HepG2 (cell line): ENCODE data around the gene DLG1.

Source experiments
- CTCF ChIP-seq: sonication (generic); formaldehyde crosslinking; IDR thresholded peaks from 2 replicates; pipeline ENCODE4 v1.5.0; 2020; ENCODE audit warnings: mild to moderate bottlenecking, missing genetic modification reagents, moderate library complexity
- EEA1 ChIP-seq: sonication (generic); formaldehyde crosslinking; IDR thresholded peaks from 2 replicates; pipeline ENCODE4 v1.5.1; 2020; ENCODE audit warnings: mild to moderate bottlenecking, missing genetic modification reagents, borderline replicate concordance
- RAD51 ChIP-seq: fragments of 450-650 bp; IDR thresholded peaks from 2 replicates; pipeline ENCODE4 v1.6.1; 2016; ENCODE audit warnings: borderline replicate concordance
- SP4 ChIP-seq: sonication (generic); formaldehyde crosslinking; IDR thresholded peaks from 2 replicates; pipeline ENCODE4 v1.8.1; 2023; ENCODE audit warnings: mild to moderate bottlenecking, missing genetic modification reagents
- TAF1 ChIP-seq: sonication (generic); formaldehyde crosslinking; IDR thresholded peaks from 2 replicates; pipeline ENCODE4 v1.4.0; 2020; ENCODE audit warnings: missing genetic modification reagents
- THAP9 ChIP-seq: sonication (generic); formaldehyde crosslinking; IDR thresholded peaks from 2 replicates; pipeline ENCODE4; 2020; ENCODE audit warnings: missing genetic modification reagents, mild to moderate bottlenecking, borderline replicate concordance
- U2AF1 ChIP-seq: fragments of 200-400 bp; formaldehyde crosslinking; optimal IDR thresholded peaks from 2 replicates; pipeline ENCODE3; 2017; ENCODE audit warnings: mild to moderate bottlenecking, low read depth, low read length
- TF ChIP-seq, protein P1 (sequence below): sonication (generic); formaldehyde crosslinking; IDR thresholded peaks from 2 replicates; pipeline ENCODE4 v1.5.0; 2020; ENCODE audit warnings: missing genetic modification reagents
- TF ChIP-seq, protein P2 (sequence below): sonication (generic); formaldehyde crosslinking; IDR thresholded peaks from 2 replicates; pipeline ENCODE4 v1.4.0; 2020; ENCODE audit warnings: missing genetic modification reagents, borderline replicate concordance

DNA sequence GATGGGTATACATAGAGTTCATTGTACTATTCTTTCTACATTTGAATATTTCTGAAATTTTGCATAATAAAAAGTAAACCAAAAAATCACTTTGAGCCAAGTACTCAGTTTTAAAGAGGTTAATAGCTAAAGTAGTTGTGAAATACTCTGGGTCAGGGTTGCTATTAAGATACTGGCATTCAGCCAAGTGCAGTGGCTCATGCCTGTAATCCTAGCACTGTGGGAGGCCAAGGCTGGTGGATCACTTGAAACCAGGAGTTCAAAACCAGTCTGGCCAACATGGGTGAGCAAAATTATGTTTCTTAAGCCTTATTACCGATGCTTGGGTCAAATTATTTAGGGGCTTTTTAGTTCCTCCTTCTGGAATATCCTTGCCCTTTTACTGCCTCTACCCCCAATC lies 146.8 kb downstream of the DLG1 start:
- TF ChIP-seq THAP9 (CRISPR knock-in tag): no peak
- no peak for TF ChIP-seq CTCF (CRISPR knock-in tag)
- TF ChIP-seq, protein P1, sequence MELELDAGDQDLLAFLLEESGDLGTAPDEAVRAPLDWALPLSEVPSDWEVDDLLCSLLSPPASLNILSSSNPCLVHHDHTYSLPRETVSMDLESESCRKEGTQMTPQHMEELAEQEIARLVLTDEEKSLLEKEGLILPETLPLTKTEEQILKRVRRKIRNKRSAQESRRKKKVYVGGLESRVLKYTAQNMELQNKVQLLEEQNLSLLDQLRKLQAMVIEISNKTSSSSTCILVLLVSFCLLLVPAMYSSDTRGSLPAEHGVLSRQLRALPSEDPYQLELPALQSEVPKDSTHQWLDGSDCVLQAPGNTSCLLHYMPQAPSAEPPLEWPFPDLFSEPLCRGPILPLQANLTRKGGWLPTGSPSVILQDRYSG (CRISPR knock-in tag): no peak
- TF ChIP-seq, protein P2, sequence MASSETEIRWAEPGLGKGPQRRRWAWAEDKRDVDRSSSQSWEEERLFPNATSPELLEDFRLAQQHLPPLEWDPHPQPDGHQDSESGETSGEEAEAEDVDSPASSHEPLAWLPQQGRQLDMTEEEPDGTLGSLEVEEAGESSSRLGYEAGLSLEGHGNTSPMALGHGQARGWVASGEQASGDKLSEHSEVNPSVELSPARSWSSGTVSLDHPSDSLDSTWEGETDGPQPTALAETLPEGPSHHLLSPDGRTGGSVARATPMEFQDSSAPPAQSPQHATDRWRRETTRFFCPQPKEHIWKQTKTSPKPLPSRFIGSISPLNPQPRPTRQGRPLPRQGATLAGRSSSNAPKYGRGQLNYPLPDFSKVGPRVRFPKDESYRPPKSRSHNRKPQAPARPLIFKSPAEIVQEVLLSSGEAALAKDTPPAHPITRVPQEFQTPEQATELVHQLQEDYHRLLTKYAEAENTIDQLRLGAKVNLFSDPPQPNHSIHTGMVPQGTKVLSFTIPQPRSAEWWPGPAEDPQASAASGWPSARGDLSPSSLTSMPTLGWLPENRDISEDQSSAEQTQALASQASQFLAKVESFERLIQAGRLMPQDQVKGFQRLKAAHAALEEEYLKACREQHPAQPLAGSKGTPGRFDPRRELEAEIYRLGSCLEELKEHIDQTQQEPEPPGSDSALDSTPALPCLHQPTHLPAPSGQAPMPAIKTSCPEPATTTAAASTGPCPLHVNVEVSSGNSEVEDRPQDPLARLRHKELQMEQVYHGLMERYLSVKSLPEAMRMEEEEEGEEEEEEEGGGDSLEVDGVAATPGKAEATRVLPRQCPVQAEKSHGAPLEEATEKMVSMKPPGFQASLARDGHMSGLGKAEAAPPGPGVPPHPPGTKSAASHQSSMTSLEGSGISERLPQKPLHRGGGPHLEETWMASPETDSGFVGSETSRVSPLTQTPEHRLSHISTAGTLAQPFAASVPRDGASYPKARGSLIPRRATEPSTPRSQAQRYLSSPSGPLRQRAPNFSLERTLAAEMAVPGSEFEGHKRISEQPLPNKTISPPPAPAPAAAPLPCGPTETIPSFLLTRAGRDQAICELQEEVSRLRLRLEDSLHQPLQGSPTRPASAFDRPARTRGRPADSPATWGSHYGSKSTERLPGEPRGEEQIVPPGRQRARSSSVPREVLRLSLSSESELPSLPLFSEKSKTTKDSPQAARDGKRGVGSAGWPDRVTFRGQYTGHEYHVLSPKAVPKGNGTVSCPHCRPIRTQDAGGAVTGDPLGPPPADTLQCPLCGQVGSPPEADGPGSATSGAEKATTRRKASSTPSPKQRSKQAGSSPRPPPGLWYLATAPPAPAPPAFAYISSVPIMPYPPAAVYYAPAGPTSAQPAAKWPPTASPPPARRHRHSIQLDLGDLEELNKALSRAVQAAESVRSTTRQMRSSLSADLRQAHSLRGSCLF (CRISPR knock-in tag): no peak
- TF ChIP-seq EEA1 (CRISPR knock-in tag): no peak
- no peak for TF ChIP-seq U2AF1
- TF ChIP-seq RAD51: no peak
- TF ChIP-seq TAF1 (CRISPR knock-in tag): no peak
- TF ChIP-seq SP4 (CRISPR knock-in tag): no peak
